GM11168 (cell line): ENCODE data around the gene CLIP1.
"Not testable (repeated sequence)": the region's sequence is repeated elsewhere in the genome, so short reads cannot be mapped to it uniquely, and the experiment has no call there.

Experiments
- in situ Hi-C: fragments of 300-500 bp; cut with MboI; formaldehyde crosslinking; loops from one replicate; pipeline ENCODE4 v1.12.0; 2022; ENCODE audit warnings: low sequenced_read_pairs; ENCODE audit not compliant: unreplicated experiment

CLIP1 gene

GRCh38 chr12:122399592-122400373 lies 22.7 kb downstream of the CLIP1 start:
- in situ Hi-C loops = no loop called here

- in situ Hi-C loops = no loop called here
Measured at GRCh38 chr12:122399254-122399591, 23.2 kb downstream of the CLIP1 start.

GRCh38 chr12:122397981-122398380 lies 24.5 kb downstream of the CLIP1 start:
- in situ Hi-C loops = not testable (repeated sequence)

GRCh38 chr12:122395319-122395718 lies 27.1 kb downstream of the CLIP1 start:
- in situ Hi-C loops = no loop called here

- in situ Hi-C loops = loop anchor here (5.0 kb wide), 1 partner anchor 78 kb away; no protein-coding TSS in a partner anchor
Measured at GRCh38 chr12:122394626-122395194, 27.8 kb downstream of the CLIP1 start.

GRCh38 chr12:122393817-122394216 lies 28.7 kb downstream of the CLIP1 start:
- in situ Hi-C loops = loop anchor here (5.0 kb wide), 1 partner anchor 78 kb away; no protein-coding TSS in a partner anchor

GRCh38 chr12:122392411-122392810 lies 30.1 kb downstream of the CLIP1 start:
- in situ Hi-C loops = loop anchor here (5.0 kb wide), 1 partner anchor 80 kb away; no protein-coding TSS in a partner anchor

- in situ Hi-C loops = loop anchor here (5.0 kb wide), 1 partner anchor 83 kb away; no protein-coding TSS in a partner anchor
Measured at GRCh38 chr12:122389677-122390076, 32.8 kb downstream of the CLIP1 start.

GRCh38 chr12:122387887-122388286 lies 34.6 kb downstream of the CLIP1 start:
- in situ Hi-C loops = no loop called here

GRCh38 chr12:122385171-122386016 lies 37.1 kb downstream of the CLIP1 start:
- in situ Hi-C loops = no loop called here

GRCh38 chr12:122382919-122383350 lies 39.5 kb downstream of the CLIP1 start:
- in situ Hi-C loops = no loop called here

GRCh38 chr12:122381021-122381420 lies 41.4 kb downstream of the CLIP1 start:
- in situ Hi-C loops = no loop called here

GRCh38 chr12:122376751-122377150 lies 45.7 kb downstream of the CLIP1 start:
- in situ Hi-C loops = not testable (repeated sequence)

GRCh38 chr12:122374707-122375106 lies 47.8 kb downstream of the CLIP1 start:
- in situ Hi-C loops = no loop called here

GRCh38 chr12:122371475-122372045 lies 50.9 kb downstream of the CLIP1 start:
- in situ Hi-C loops = no loop called here

GRCh38 chr12:122368361-122369073 lies 54.0 kb downstream of the CLIP1 start:
- in situ Hi-C loops = no loop called here

- in situ Hi-C loops = not testable (repeated sequence)
Measured at GRCh38 chr12:122367632-122368031, 54.8 kb downstream of the CLIP1 start.

- in situ Hi-C loops = no loop called here
Measured at GRCh38 chr12:122366685-122367475, 55.6 kb downstream of the CLIP1 start.

GRCh38 chr12:122365226-122365625 lies 57.2 kb downstream of the CLIP1 start:
- in situ Hi-C loops = not testable (repeated sequence)
